PC-3 (cell line): ENCODE data around the gene CLDN15. TPM values are rescaled to one million over a fixed set of nuclear protein-coding genes. Genes with fewer than 3 reads are reported as not detected.
A peak's percentile ranks its signal among the peaks of the same experiment; 100 is the strongest.
"Not testable (repeated sequence)": the region's sequence is repeated elsewhere in the genome, so short reads cannot be mapped to it uniquely, and the experiment has no call there.

Source experiments
- ATAC-seq: fragments of 200-7000 bp; cut with Tn5 transposase; 2 replicates; pipeline ENCODE4 v1.9.1; 2020; ENCODE audit warnings: mild to moderate bottlenecking, moderate library complexity
- BruUV-seq: library from RNA; stranded (reverse); fragments of 400-500 nt; replicated peaks from 2 replicates; lab custom pipeline; 2021; lab: Mats Ljungman, UMichigan
- CTCF ChIA-PET: fragments of 300-600 bp; sonication (Branson Sonifier 250); formaldehyde crosslinking; loops from one replicate; lab custom pipeline; 2022; ENCODE audit warnings: antibody characterized with exemption; lab: Charles Lee
- POLR2A ChIA-PET: fragments of 300-600 bp; sonication (Branson Sonifier 250); formaldehyde crosslinking; loops from one replicate; lab custom pipeline; 2022; ENCODE audit warnings: antibody characterized with exemption; ENCODE audit not compliant: unreplicated experiment; lab: Charles Lee
- DNase-seq: peaks from one replicate; pipeline ENCODE4 v3.0.0-alpha.2; 2015
- H2AFZ ChIP-seq: fragments of 300-600 bp; sonication (generic); 2 replicates; pipeline ENCODE4 v1.6.0; 2016; ENCODE audit warnings: antibody characterized with exemption, low read length
- H3F3A ChIP-seq: fragments of 300-600 bp; sonication (generic); one replicate; pipeline ENCODE4 v1.6.0; 2017; ENCODE audit warnings: antibody characterized with exemption, low read length, control low read depth, mild to moderate bottlenecking; ENCODE audit not compliant: unreplicated experiment
- H3K27ac ChIP-seq: fragments of 300-600 bp; sonication (generic); 2 replicates; pipeline ENCODE4 v1.5.1; 2016; ENCODE audit warnings: mild to moderate bottlenecking, low read length
- H3K27me3 ChIP-seq: fragments of 300-600 bp; sonication (generic); 2 replicates; pipeline ENCODE4 v1.6.1; 2016; ENCODE audit warnings: low read length, mixed read lengths
- H3K36me3 ChIP-seq: fragments of 300-600 bp; sonication (generic); 2 replicates; pipeline ENCODE4 v1.6.1; 2016; ENCODE audit warnings: low read depth, mixed run types, low read length, mixed read lengths
- H3K4me1 ChIP-seq: fragments of 300-600 bp; sonication (generic); 2 replicates; pipeline ENCODE4 v1.5.1; 2016; ENCODE audit warnings: low read length; ENCODE audit not compliant: insufficient read depth
- H3K4me2 ChIP-seq: fragments of 300-600 bp; sonication (generic); 2 replicates; pipeline ENCODE4 v1.6.0; 2016; ENCODE audit warnings: low read length
- H3K4me3 ChIP-seq: fragments of 300-600 bp; sonication (generic); 2 replicates; pipeline ENCODE4 v1.5.1; 2016; ENCODE audit warnings: mild to moderate bottlenecking, low read length, mixed read lengths
- H3K79me2 ChIP-seq: fragments of 300-600 bp; sonication (generic); 2 replicates; pipeline ENCODE4 v1.6.1; 2017; ENCODE audit warnings: low read length, mixed read lengths
- H3K9ac ChIP-seq: fragments of 300-600 bp; sonication (generic); 2 replicates; pipeline ENCODE4 v1.6.0; 2016; ENCODE audit warnings: mild to moderate bottlenecking, low read length
- H3K9me2 ChIP-seq: fragments of 300-600 bp; sonication (generic); replicated peaks from 2 replicates; pipeline ENCODE4 v1.6.1; 2016; ENCODE audit warnings: mixed run types, low read length, mixed read lengths
- H3K9me3 ChIP-seq: fragments of 300-600 bp; sonication (generic); 2 replicates; pipeline ENCODE4 v1.6.1; 2016; ENCODE audit warnings: low read length, mixed read lengths
- H4K20me1 ChIP-seq: fragments of 300-600 bp; sonication (generic); 2 replicates; pipeline ENCODE4 v1.6.1; 2016; ENCODE audit warnings: low read length, mixed read lengths
- EZH2 ChIP-seq: fragments of 300-600 bp; sonication (generic); IDR thresholded peaks from one replicate; pipeline ENCODE4 v1.6.1; 2017; ENCODE audit warnings: antibody characterized with exemption, mild to moderate bottlenecking, low read length; ENCODE audit not compliant: unreplicated experiment
- EZH2phosphoT487 ChIP-seq: fragments of 300-600 bp; sonication (generic); IDR thresholded peaks from 2 replicates; pipeline ENCODE4 v1.6.1; 2018; ENCODE audit warnings: mild to moderate bottlenecking, antibody characterized with exemption, low read length, borderline replicate concordance
- intact Hi-C: fragments of 100-400 bp; cut with micrococcal nuclease; formaldehyde crosslinking; loops from 2 replicates; pipeline ENCODE4 v1.9.0; 2023
- total RNA-seq: library from RNA; depleted of rRNA; stranded (reverse); fragments of >200 nt; gene quantifications from 2 replicates; pipeline ENCODE4 v1.2.3, GENCODE V29; 2014
- TF ChIP-seq, protein P1 (sequence below): fragments of 300-600 bp; sonication (generic); conservative IDR thresholded peaks from 2 replicates; pipeline ENCODE4 v1.5.1; 2017; ENCODE audit warnings: antibody characterized with exemption, low read depth, mild to moderate bottlenecking, low read length

Gene CLDN15
- total RNA-seq, 1 experiment from 2014 or later: 6.7 TPM

DNA sequence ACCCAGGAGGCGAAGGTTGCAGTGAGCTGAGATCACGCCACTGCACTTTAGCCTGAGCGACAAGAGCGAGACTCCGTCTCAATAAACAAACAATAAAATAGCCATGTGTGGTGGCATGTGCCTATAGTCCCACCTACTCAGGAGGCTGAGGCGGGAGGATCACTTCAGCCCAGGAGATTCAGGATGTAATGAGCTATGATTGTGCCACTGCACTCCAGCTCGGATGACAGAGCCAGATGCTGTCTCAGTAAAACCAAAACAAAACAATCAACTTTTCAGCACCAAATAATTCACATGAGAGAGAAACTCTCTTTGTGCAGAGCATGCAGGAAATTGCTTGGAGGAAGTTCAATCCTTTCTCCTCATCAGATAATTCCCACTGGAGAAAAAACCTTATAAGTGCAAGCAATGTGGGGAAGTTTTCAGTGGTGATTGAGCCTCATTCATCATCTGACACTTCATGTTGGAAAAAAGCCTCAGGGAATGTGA is 20.7 kb upstream of the CLDN15 start:
- ATAC-seq: no peak
- CTCF ChIA-PET: interaction anchor here (0.5 kb wide), 1 partner anchor 33 kb away, joined by 7 read pairs; no protein-coding TSS in a partner anchor

DNA sequence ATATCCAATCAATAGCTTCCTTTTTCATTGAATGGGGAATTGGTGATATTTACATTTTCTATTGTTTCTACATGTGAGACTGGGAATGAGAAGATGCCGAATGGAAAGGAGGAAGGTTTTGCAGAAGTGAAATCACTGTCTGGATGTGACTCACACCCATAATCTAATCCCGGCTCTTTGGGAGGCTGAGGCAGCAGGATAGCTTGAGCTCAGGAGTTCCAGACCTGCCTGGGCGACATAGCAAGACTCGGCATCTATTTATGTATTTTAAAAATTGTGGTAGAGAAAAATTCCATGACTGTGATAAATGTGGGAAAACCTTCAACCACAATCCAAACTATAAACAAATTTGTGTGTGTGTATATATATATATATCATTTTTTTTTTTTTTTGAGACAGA is 18.2 kb upstream of the CLDN15 start:
- H3K9me3 ChIP-seq: no peaks in the 10 kb centered on the region
- H3K36me3 ChIP-seq: no peaks in the 10 kb centered on the region
- H3K4me1 ChIP-seq: no peaks in the 10 kb centered on the region
- TF ChIP-seq, protein P1, sequence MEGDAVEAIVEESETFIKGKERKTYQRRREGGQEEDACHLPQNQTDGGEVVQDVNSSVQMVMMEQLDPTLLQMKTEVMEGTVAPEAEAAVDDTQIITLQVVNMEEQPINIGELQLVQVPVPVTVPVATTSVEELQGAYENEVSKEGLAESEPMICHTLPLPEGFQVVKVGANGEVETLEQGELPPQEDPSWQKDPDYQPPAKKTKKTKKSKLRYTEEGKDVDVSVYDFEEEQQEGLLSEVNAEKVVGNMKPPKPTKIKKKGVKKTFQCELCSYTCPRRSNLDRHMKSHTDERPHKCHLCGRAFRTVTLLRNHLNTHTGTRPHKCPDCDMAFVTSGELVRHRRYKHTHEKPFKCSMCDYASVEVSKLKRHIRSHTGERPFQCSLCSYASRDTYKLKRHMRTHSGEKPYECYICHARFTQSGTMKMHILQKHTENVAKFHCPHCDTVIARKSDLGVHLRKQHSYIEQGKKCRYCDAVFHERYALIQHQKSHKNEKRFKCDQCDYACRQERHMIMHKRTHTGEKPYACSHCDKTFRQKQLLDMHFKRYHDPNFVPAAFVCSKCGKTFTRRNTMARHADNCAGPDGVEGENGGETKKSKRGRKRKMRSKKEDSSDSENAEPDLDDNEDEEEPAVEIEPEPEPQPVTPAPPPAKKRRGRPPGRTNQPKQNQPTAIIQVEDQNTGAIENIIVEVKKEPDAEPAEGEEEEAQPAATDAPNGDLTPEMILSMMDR: no peak
- TF ChIP-seq EZH2 (no peak), EZH2phosphoT487 (no peak)
- H3K4me2 ChIP-seq: no peak overlapping the region
- ATAC-seq: no peak
- no peak overlapping the region for H3K27ac ChIP-seq
- ChIA-PET POLR2A (no interaction called here), CTCF (interaction anchor here (0.6 to 0.7 kb wide), 2 partner anchors 27 to 287 kb away, joined by 5 to 10 read pairs; no protein-coding TSS in a partner anchor)
- H3F3A ChIP-seq: no peaks in the 10 kb centered on the region
- no TSS peak for BruUV-seq
- H2AFZ ChIP-seq: no peak overlapping the region
- H3K9me2 ChIP-seq: no peaks in the 10 kb centered on the region
- intact Hi-C loops: no loop called here
- H4K20me1 ChIP-seq: no peaks in the 10 kb centered on the region
- DNase-seq: no peak
- no peaks in the 10 kb centered on the region for H3K27me3 ChIP-seq
- H3K4me3 ChIP-seq: no peak overlapping the region
- H3K79me2 ChIP-seq: peaks cover 13% of the 10 kb centered on the region
- no peak overlapping the region for H3K9ac ChIP-seq

More for the DNA sequence above, 20.7 kb upstream of the CLDN15 start:
- POLR2A ChIA-PET: no interaction called here
- no TSS peak for BruUV-seq
- Histone ChIP-seq H2AFZ (no peak overlapping the region), H3K4me1 (no peaks in the 10 kb centered on the region), H3K27ac (no peak overlapping the region), H3K4me3 (no peak overlapping the region), H3K9me3 (no peaks in the 10 kb centered on the region), H3F3A (no peaks in the 10 kb centered on the region), H3K4me2 (no peak overlapping the region), H3K9me2 (no peaks in the 10 kb centered on the region), H4K20me1 (no peaks in the 10 kb centered on the region), H3K27me3 (no peaks in the 10 kb centered on the region), H3K79me2 (no peaks in the 10 kb centered on the region), H3K9ac (no peak overlapping the region), H3K36me3 (no peaks in the 10 kb centered on the region)
- intact Hi-C loops: no loop called here
- DNase-seq: no peak
- TF ChIP-seq EZH2phosphoT487: no peak
- no peak for TF ChIP-seq EZH2
- TF ChIP-seq, protein P1: no peak

DNA sequence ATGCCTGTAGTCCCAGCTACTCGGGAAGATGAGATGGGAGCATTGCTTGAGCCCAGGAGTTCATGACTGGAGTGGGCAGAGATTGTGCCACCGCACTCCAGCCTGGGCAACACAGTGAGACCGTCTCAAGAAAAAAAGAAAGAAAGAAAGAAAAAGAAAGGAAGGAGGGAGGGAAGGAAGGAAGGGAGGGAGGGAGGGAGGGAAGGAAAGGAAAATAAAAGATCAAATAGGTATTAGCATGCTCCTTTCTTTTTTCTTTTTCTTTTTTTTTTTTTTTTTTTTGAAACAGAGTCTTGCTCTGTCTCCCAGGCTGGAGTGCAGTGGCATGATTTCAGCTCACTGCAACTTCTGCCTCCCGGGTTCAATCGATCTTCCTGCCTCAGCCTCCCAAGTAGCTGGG is 15.6 kb upstream of the CLDN15 start:
- H3K27ac ChIP-seq: not testable (repeated sequence)

More for the DNA sequence above, 15.6 kb upstream of the CLDN15 start:
- H3K36me3 ChIP-seq, H3F3A ChIP-seq, H3K9me3 ChIP-seq, H3K9ac ChIP-seq, H3K4me1 ChIP-seq, H4K20me1 ChIP-seq, ATAC-seq, H3K9me2 ChIP-seq, BruUV-seq, H3K27me3 ChIP-seq, intact Hi-C loops, DNase-seq: not testable (repeated sequence)
- peak overlapping the region; percentile 77 for H3K4me2 ChIP-seq
- CTCF ChIA-PET: interaction anchor here (1.0 to 3.6 kb wide), 2 partner anchors 9 to 30 kb away, joined by 4 to 15 read pairs; no protein-coding TSS in a partner anchor
- peak overlapping the region; percentile 91; the same call in 1 of the 2 replicates for H2AFZ ChIP-seq
- H3K4me3 ChIP-seq: peak overlapping the region; percentile 99; the same call in 1 of the 2 replicates
- POLR2A ChIA-PET: interaction anchor here (0.6 kb wide), 1 partner anchor 12 kb away, joined by 5 read pairs; no protein-coding TSS in a partner anchor
- peaks cover 34% of the 10 kb centered on the region for H3K79me2 ChIP-seq
